GM23248 (cell line): Measurements from ENCODE around the gene FOXD2. TPM values are rescaled to one million over a fixed set of nuclear protein-coding genes. Genes with fewer than 3 reads are reported as not detected.

Experiments used
- DNase-seq: peaks from one replicate; pipeline ENCODE4 v3.0.0-alpha.2; 2015
- H2AFZ ChIP-seq: fragments of 200-600 bp; sonication (generic); 2 replicates; pipeline ENCODE4 v1.6.1; 2016; ENCODE audit warnings: antibody characterized with exemption
- H3F3A ChIP-seq: fragments of 200-600 bp; sonication (generic); 2 replicates; pipeline ENCODE4 v1.6.1; 2016; ENCODE audit warnings: mild to moderate bottlenecking, antibody characterized with exemption, mixed run types; ENCODE audit not compliant: insufficient read depth
- H3K27ac ChIP-seq: fragments of 200-600 bp; sonication (generic); 2 replicates; pipeline ENCODE4 v1.5.1; 2016; ENCODE audit warnings: mild to moderate bottlenecking
- H3K27me3 ChIP-seq: fragments of 200-600 bp; sonication (generic); replicated peaks from 2 replicates; pipeline ENCODE4 v1.6.1; 2016; ENCODE audit warnings: mild to moderate bottlenecking; ENCODE audit not compliant: insufficient read depth
- H3K36me3 ChIP-seq: fragments of 200-600 bp; sonication (generic); 2 replicates; pipeline ENCODE4 v1.6.1; 2016; ENCODE audit warnings: low read depth, mild to moderate bottlenecking
- H3K4me1 ChIP-seq: fragments of 200-600 bp; sonication (generic); 2 replicates; pipeline ENCODE4 v1.6.1; 2016; ENCODE audit warnings: mild to moderate bottlenecking; ENCODE audit not compliant: insufficient read depth
- H3K4me2 ChIP-seq: fragments of 200-600 bp; sonication (generic); one replicate; pipeline ENCODE4 v1.6.1; 2016; ENCODE audit warnings: mild to moderate bottlenecking; ENCODE audit not compliant: unreplicated experiment
- H3K4me3 ChIP-seq: fragments of 200-600 bp; sonication (generic); 2 replicates; pipeline ENCODE4 v1.5.1; 2016; ENCODE audit warnings: mild to moderate bottlenecking
- H3K79me2 ChIP-seq: fragments of 200-600 bp; sonication (generic); 2 replicates; pipeline ENCODE4 v1.6.1; 2016; ENCODE audit warnings: mild to moderate bottlenecking; ENCODE audit not compliant: insufficient read depth
- H3K9ac ChIP-seq: fragments of 200-600 bp; sonication (generic); 2 replicates; pipeline ENCODE4 v1.6.1; 2016; ENCODE audit warnings: mild to moderate bottlenecking
- H3K9me2 ChIP-seq: fragments of 200-600 bp; sonication (generic); 2 replicates; pipeline ENCODE4 v1.6.1; 2016; ENCODE audit warnings: mixed run types, mild to moderate bottlenecking, moderate library complexity; ENCODE audit not compliant: insufficient read depth
- H3K9me3 ChIP-seq: fragments of 200-600 bp; sonication (generic); one replicate; pipeline ENCODE4 v1.6.1; 2017; ENCODE audit warnings: low read depth
- H4K20me1 ChIP-seq: fragments of 200-600 bp; sonication (generic); 2 replicates; pipeline ENCODE4 v1.6.0; 2016; ENCODE audit not compliant: insufficient read depth
- EZH2 ChIP-seq: fragments of 200-600 bp; sonication (generic); IDR thresholded peaks from 2 replicates; pipeline ENCODE4 v1.6.1; 2018; ENCODE audit warnings: antibody characterized with exemption, mild to moderate bottlenecking; ENCODE audit not compliant: insufficient read depth, poor library complexity, severe bottlenecking
- EZH2phosphoT487 ChIP-seq: fragments of 200-600 bp; sonication (generic); IDR thresholded peaks from 2 replicates; pipeline ENCODE4 v1.6.1; 2018; ENCODE audit warnings: antibody characterized with exemption, moderate library complexity, mild to moderate bottlenecking, low read depth; ENCODE audit not compliant: insufficient read depth
- WGBS, 2 experiments: methylation state at CpG; one replicate each; pipeline ENCODE4 v1.1.6; 2015 to 2017; ENCODE audit warnings: low lambda C conversion rate in 2 of 2, low coverage in 1 of 2; ENCODE audit errors: missing lambda C conversion rate in 2 of 2; 5-methylcytosine and 5-hydroxymethylcytosine counted together
- in situ Hi-C: fragments of 300-500 bp; cut with MboI; formaldehyde crosslinking; loops from 2 replicates; pipeline ENCODE4 v1.15.0; 2020
- polyA plus RNA-seq: library from polyadenylated mRNA; unstranded; fragments of >200 nt; fragmentation: Nextera tagmentation; extraction: Ambion mirVana; gene quantifications from 2 replicates; pipeline ENCODE4 v1.2.1, GENCODE V29; 2016
- total RNA-seq: library from RNA; depleted of rRNA; stranded (reverse); fragments of >200 nt; shearing (Covaris generic); gene quantifications from 2 replicates; pipeline ENCODE4 v1.2.3, GENCODE V29; 2014

FOXD2 gene
- total and polyA plus RNA-seq, 2 experiments from 2014 or later: 0.20 to 0.43 TPM

- no peaks in the 10 kb centered on the region for H4K20me1 ChIP-seq
- no peaks in the 10 kb centered on the region for H3K36me3 ChIP-seq
- H3K9me2 ChIP-seq: no peaks in the 10 kb centered on the region
- in situ Hi-C loops: no loop called here
- no peak overlapping the region for H3K4me3 ChIP-seq
- DNase-seq: peak; percentile 50
- no peak overlapping the region for H3K4me2 ChIP-seq
- no peak overlapping the region for H2AFZ ChIP-seq
- H3K27ac ChIP-seq: no peak overlapping the region
- no peaks in the 10 kb centered on the region for H3K79me2 ChIP-seq
- peaks cover 6% of the 10 kb centered on the region for H3F3A ChIP-seq
- no peak for TF ChIP-seq EZH2phosphoT487
- no peak for TF ChIP-seq EZH2
- no peaks in the 10 kb centered on the region for H3K4me1 ChIP-seq
- no peak overlapping the region for H3K9ac ChIP-seq
- H3K27me3 ChIP-seq: no peaks in the 10 kb centered on the region
- no peaks in the 10 kb centered on the region for H3K9me3 ChIP-seq
- 16 to 20% methylated on average over 5 of the region's 5 CpGs for WGBS, 2 experiments
Measured at GRCh38 chr1:47393141-47393540, 44.7 kb upstream of the FOXD2 start.

- no peak overlapping the region for H3K4me2 ChIP-seq
- no peaks in the 10 kb centered on the region for H3K79me2 ChIP-seq
- no peaks in the 10 kb centered on the region for H3K9me2 ChIP-seq
- H3K27me3 ChIP-seq: no peaks in the 10 kb centered on the region
- H3K9ac ChIP-seq: no peak overlapping the region
- H2AFZ ChIP-seq: no peak overlapping the region
- no peak for TF ChIP-seq EZH2
- no peak for TF ChIP-seq EZH2phosphoT487
- in situ Hi-C loops: no loop called here
- H3F3A ChIP-seq: no peaks in the 10 kb centered on the region
- no peak overlapping the region for H3K27ac ChIP-seq
- H3K4me3 ChIP-seq: no peak overlapping the region
- no peaks in the 10 kb centered on the region for H4K20me1 ChIP-seq
- 89 to 91% methylated on average over 3 of the region's 3 CpGs for WGBS, 2 experiments
- no peak for DNase-seq
- no peaks in the 10 kb centered on the region for H3K36me3 ChIP-seq
- no peaks in the 10 kb centered on the region for H3K4me1 ChIP-seq
- no peaks in the 10 kb centered on the region for H3K9me3 ChIP-seq
Measured at GRCh38 chr1:47395433-47395832, 42.4 kb upstream of the FOXD2 start.

GRCh38 chr1:47396671-47397196 is 41.1 kb upstream of the FOXD2 start:
- H3K9me2 ChIP-seq: no peaks in the 10 kb centered on the region
- no peak for DNase-seq
- no peak overlapping the region for H3K9ac ChIP-seq
- no peaks in the 10 kb centered on the region for H3K4me1 ChIP-seq
- H3K36me3 ChIP-seq: no peaks in the 10 kb centered on the region
- no peak overlapping the region for H3K4me2 ChIP-seq
- H3K9me3 ChIP-seq: no peaks in the 10 kb centered on the region
- no peaks in the 10 kb centered on the region for H4K20me1 ChIP-seq
- no peaks in the 10 kb centered on the region for H3K79me2 ChIP-seq
- no peak overlapping the region for H2AFZ ChIP-seq
- no peak overlapping the region for H3K27ac ChIP-seq
- in situ Hi-C loops: no loop called here
- 80 to 81% methylated on average over 6 of the region's 6 CpGs for WGBS, 2 experiments
- no peak overlapping the region for H3K4me3 ChIP-seq
- H3K27me3 ChIP-seq: no peaks in the 10 kb centered on the region
- no peaks in the 10 kb centered on the region for H3F3A ChIP-seq
- TF ChIP-seq EZH2: no peak
- TF ChIP-seq EZH2phosphoT487: no peak

GRCh38 chr1:47399138-47399845 is 38.6 kb upstream of the FOXD2 start:
- Histone ChIP-seq H4K20me1 (no peaks in the 10 kb centered on the region), H3K9ac (no peak overlapping the region), H3K4me3 (no peak overlapping the region), H2AFZ (no peak overlapping the region), H3K4me1 (no peaks in the 10 kb centered on the region), H3K4me2 (no peak overlapping the region), H3K27me3 (no peaks in the 10 kb centered on the region), H3K9me3 (no peaks in the 10 kb centered on the region), H3F3A (no peaks in the 10 kb centered on the region), H3K79me2 (no peaks in the 10 kb centered on the region), H3K36me3 (no peaks in the 10 kb centered on the region), H3K27ac (no peak overlapping the region), H3K9me2 (no peaks in the 10 kb centered on the region)
- no peak for TF ChIP-seq EZH2
- TF ChIP-seq EZH2phosphoT487: no peak
- 58 to 72% methylated on average over 4 of the region's 4 CpGs for WGBS, 2 experiments
- DNase-seq: no peak
- in situ Hi-C loops: no loop called here

GRCh38 chr1:47399846-47400155 is 38.0 kb upstream of the FOXD2 start:
- Histone ChIP-seq H3K36me3 (no peaks in the 10 kb centered on the region), H3K4me2 (no peak overlapping the region), H3K9me3 (no peaks in the 10 kb centered on the region), H3K79me2 (no peaks in the 10 kb centered on the region), H3K4me1 (no peaks in the 10 kb centered on the region), H2AFZ (no peak overlapping the region), H3K27ac (no peak overlapping the region), H3K9me2 (no peaks in the 10 kb centered on the region), H3K27me3 (no peaks in the 10 kb centered on the region), H4K20me1 (no peaks in the 10 kb centered on the region), H3F3A (no peaks in the 10 kb centered on the region), H3K9ac (no peak overlapping the region), H3K4me3 (no peak overlapping the region)
- TF ChIP-seq EZH2 (no peak), EZH2phosphoT487 (no peak)
- in situ Hi-C loops: no loop called here
- WGBS, 2 experiments: 99% methylated on average over 4 of the region's 4 CpGs
- DNase-seq: no peak
